HG03469 (cell line): ENCODE measurements around the gene SLC26A2.
A peak's percentile ranks its signal among the peaks of the same experiment; 100 is the strongest.

ENCODE experiments used
- ATAC-seq: cut with Tn5 transposase; IDR thresholded peaks from one replicate; pipeline ENCODE4 v1.9.1; 2021; ENCODE audit warnings: mild to moderate bottlenecking, moderate library complexity, moderate number of reproducible peaks; ENCODE audit not compliant: unreplicated experiment

SLC26A2 gene

DNA sequence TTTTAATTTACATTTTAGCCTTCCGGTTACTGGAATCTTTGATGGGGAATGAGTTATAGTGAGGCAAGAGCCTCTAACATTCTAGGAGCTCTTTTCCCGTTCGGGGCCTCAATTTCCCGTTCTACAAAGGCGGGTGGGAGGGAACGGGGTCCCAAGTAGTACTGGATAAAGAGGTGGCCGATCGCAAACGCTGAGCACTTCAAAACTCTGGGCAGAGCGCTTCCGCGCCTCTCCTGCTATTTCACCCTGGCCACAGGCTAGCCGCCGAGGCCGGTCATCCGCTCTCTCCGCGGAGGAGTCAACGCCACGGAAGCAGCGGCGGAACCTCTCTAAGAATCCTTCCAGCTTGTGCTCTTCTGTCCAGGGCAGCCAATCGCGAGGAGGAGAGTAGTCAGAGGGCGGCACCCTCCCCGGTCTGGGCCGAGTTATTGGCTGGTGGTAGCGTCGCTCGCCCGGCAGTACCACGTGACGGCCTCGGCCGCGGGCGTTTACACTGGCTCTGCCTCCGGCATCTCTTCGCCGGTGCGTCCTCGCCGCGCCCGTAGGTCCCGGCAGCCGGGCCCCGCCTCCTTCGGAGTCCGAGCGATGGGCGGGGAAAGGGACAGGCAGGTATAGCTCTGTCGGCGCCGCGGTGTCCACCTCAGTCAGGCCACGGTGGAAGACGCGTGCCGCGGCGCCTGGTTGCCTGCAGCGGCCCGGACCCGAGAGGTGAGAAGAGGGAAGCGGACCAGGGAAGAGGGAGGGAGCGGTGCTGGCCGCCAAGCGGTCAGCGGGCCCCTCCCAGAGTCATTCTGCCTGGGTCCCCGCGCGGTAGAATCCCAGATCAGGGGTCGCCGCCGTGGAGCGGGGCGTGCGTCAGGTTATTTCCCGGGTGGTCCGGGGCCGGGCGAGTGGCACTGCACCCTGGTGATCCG is at the start of gene SLC26A2:
Gene SLC26A2 (plus strand): TSS at position 487 of the 914 bp plus-strand sequence. CDS start 16,895 bp downstream, outside the sequence.
- peak; percentile 97 for ATAC-seq

DNA sequence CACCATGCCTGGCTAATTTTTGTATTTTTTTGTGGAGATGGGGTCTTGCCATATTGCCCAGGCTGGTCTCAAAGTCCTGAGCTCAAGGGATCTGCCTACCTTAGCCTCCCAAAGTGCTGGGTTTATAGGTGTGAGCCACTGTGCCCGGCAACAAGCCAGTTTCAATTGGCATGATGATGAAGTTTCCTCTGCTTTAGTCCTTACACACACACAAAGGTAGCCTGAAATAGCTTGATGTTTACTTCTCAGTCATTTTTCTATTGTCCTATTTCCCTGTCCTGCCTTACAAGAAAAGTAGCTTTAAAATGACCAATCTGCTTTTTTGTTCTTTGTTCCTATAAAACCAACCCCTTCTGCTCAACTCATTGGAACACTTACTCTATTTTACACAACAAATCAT is 49.5 kb upstream of the SLC26A2 start:
- no peak for ATAC-seq

GRCh38 chr5:149912226-149912871 is 48.2 kb upstream of the SLC26A2 start:
- ATAC-seq: no peak

DNA sequence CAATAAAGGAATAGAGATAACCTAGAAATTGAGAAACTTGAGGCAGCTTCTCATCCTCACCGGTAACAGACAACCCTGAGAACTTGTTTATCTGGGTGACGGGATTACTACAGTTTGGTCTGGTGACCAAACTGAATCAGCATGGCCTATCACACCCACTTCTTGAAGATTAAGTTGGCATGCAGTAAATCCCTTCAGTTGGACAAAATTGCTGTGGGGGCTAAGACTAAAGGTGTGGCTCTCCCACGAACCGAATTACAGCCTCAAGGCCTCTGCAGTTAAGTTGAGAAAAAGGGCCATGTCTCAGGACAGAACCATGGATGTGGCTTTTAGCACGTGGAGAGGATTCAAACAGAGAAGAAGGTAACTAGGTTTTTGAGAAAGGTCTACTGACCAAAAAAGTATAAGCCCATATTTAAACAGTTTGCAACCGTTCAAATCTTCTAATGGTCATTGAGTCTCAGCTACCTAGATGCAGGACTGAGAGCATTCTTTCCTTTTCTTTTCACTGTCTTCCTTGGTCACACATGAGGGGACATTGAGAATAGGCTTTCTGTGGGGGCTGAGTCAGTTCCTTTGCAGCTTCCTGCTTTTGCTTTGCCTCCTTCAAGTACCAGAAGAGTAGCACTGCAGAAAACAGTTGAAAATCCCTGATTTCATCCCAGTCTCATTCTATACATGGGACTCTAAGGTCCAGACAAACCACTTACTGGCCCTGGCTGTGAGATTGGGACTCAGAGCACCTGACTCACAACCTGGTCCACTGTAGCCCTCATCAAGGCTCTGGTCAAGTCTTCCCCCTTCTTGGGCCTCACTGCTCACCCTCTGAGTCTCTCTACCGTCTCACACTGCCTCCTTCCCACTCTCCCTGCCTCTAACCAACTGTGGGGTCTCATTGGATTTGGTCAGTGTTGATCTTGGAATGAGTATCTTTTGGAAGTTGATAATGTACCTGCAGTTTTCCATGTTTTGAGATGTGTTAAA is 46.8 kb upstream of the SLC26A2 start:
- ATAC-seq: no peak

DNA sequence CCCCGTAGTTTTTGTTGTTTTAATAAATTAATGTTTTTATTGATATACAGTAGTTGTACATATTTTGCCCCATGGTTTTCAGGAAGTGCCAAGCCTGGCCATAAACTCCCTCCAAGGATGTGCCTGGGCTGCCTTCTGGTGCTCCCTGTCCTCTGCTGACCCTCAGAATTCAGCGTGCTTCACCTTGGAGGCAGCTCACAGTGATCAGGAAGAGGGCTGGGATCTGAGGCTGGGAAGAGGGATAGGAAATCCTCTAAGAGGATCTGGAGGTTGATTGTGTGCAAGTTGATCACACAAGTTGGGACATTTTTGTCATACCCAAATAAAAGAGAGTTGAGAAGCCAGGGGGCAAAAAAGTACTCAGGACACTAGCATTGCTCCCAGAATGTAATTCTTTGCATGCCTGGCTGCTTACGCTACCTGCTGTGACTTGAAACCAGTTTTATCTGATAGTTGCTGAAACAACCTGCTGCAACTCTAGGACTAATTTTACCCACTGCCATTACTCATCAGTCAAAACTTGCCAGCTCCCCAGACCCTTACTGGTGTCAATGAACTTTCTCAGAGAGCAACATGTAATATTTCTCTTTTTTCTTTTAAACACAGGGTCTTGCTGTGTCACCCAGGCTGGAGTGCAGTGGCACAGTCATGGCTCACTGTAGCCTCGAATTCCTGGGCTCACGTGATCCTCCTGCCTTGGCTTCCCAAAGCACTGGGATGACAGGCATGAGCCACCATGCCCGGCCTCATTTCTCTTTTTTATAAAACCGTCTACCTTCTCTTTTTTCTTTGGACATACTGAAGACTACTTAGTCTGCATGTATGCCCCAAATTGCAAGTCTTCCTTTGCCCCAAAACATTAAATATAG is 44.9 kb upstream of the SLC26A2 start:
- ATAC-seq: no peak

GRCh38 chr5:149916334-149917072 is 44.1 kb upstream of the SLC26A2 start:
- no peak for ATAC-seq

GRCh38 chr5:149917073-149917676 is 43.4 kb upstream of the SLC26A2 start:
- no peak for ATAC-seq

DNA sequence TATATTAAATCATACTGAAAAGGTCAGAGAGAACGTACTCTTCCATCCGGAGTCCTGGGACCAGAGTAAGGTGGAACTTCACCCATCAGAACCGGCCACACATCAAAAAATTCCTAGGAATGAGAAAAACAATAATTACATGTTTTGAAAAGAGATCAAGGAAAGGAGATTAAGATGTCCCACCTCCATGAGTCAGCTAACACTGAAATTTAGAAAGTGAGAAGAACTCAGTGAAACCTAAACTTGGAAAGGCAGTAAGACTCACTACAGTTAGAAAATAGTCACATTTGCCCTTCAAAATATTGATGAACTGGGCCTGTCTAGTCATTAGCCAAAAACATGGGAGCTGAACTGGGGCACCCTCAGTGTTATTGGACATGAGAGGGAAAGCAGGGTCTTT is 39.0 kb upstream of the SLC26A2 start:
- no peak for ATAC-seq

DNA sequence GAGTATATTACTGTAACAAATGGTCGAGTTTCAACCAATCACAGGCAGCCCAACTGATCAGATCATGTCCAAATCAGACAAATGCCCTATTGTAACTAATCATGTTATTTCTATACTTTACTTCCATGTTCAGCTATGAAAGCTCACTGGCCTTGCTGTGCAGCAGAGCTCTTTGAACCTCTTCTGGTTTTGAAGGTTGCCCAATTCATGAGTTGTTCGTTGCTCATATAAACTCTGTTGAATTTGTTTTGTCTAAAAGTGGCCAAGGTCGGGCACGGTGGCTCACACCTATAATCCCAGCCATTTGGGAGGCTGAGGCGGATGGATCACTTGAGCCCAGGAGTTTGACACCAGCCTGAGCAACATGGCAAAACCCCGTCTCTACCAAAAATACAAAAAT is 37.6 kb upstream of the SLC26A2 start:
- ATAC-seq: no peak

DNA sequence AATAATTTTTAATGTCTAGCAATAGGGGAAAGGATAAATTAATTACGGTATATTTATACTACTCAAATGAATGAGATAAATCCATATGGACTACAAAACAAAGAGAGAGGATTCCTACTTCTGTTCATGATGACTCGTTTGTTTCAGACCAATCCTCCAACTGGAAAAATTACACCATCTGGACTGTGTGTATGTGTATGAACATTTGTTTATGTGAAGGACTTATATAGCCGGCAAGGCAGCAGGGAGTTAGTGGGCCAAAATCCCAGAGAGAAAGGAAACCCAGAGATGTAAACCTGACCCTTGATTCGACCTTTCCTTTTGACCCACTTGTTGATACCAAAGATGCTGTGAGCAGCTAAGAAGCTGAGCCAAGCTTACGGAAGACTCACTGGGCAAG is 36.1 kb upstream of the SLC26A2 start:
- no peak for ATAC-seq

DNA sequence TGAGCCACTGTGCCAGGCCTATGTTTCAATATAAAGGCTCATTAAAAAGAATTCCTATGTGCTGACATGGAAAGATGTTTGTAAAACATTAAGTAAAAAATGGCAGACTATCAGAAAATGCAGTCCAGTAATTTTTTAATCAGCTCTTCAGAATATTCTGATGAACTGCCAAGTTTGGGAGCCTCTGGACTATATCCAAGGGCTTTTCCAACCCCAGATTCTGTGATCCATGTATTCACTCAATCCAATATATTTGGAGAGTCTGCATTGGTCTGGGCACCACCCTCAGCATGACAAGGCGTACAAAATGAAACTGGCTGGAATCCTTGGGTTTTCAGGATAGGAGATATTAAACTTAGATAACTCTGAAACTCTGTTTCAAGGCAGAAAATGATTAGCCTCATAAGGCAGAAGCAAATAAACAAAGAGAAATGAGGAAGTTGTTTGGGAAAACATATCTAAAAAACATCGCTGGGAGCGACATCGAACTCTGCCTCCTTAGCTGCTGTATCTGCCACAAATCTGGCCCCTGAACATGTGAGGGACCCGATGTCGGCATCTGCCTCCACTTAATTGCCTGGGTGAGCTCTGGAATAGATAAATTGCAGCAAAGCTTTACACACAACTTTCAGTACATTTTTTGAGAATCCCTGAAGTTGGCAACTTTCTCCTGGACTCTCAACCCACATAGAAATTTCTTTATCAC is 30.4 kb upstream of the SLC26A2 start:
- no peak for ATAC-seq

DNA sequence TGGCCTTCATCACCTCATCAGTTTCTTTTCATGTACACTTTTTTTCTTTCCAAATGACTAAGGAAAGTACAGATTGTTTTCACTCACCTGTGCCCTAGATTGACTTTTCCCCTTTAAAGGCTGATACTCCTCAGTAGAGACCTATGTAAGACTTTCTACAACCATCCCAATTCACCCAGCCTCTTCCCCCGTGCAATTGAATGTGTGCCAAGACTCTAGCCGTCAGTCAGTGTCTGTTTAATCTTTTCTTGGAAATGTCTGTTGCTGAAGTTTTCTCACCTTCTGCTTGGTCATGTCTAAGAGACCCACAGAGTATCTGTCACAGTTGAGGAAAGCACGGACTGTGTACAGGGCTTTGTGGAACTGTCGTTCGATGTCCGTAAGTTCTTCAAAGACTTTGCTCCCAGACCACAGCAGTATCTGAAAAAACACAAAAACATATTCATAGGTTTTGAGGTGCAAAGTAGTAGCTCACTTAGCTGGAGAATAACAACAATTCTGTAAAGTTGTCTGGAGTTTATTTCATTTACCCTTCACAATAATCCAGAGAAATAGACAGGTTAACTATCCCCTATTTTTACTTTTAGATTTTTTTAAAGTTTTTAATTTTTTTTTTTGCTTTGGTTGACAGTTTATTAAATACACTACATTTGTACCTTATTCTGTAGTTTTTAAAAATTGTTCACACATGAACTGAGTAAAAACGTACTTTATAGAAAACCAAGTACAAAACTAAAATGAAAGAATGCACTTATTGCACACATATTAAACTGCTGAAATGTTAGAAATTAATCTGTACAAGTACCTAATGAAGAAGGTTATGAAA is 29.6 kb upstream of the SLC26A2 start:
- ATAC-seq: no peak

GRCh38 chr5:149931992-149932436 is 28.5 kb upstream of the SLC26A2 start:
- ATAC-seq: no peak

DNA sequence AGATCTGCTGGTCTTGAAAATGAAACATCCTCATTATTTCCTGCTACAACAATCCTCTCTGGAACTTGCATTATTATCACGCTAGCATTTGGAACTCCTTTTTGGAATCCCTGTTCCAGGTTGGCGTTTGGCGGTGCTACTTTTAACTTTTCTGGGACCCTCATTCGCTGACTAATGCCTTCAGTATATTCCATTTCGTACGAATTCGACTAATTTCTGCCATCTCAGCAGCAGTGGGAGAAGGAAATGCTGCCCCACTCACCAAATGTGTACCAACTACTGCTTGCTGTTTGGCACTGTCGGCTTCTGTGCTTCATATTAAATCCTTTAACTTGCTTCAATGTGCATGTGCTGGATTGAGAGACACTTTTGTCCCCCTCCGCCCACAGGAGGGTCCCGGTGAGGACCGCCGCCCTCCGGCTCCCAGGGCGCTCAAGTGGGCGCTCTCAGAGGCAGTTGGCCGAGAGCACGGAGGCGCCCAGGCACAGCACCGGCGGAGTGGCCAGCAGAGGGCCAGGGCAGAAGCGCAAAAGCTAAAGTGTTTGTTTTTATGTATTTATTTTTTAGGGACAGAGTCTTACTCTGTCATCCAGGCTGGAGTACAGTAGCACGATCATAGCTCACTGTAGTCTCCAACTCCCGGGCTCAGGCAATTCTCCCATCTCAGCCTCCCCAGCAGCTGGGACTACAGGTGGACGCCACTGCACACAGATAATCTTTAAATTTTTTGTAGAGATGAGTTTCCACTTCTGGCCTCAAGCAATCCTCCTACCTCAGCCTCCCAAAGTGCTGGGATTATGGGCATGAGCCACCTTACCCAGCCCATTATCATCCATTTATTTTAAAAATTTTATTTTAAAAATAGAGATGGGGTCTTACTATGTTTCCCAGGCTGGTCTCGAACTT is 27.9 kb upstream of the SLC26A2 start:
- no peak for ATAC-seq

DNA sequence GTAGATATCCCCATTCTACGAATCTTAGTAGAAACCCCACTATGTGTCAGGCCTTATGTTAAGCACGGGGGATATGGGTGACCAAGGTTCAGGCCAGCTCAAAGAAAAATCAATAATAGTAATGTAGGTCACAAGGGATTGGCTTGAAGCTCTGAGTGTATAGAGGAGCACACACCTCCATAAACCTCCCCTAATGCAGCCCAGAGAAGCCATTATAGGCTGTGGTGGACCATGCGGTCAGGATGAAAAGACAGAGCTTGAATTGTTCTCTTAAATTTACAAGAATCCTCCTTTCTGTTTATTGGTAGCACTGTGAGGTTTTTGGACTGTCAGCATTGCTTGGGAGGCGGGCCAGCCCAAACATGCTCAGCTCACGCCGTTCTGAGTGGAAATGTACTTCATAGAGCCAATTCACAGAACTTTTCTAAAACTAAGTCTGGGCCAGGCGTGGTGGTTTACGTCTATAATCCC is 25.1 kb upstream of the SLC26A2 start:
- ATAC-seq: no peak

DNA sequence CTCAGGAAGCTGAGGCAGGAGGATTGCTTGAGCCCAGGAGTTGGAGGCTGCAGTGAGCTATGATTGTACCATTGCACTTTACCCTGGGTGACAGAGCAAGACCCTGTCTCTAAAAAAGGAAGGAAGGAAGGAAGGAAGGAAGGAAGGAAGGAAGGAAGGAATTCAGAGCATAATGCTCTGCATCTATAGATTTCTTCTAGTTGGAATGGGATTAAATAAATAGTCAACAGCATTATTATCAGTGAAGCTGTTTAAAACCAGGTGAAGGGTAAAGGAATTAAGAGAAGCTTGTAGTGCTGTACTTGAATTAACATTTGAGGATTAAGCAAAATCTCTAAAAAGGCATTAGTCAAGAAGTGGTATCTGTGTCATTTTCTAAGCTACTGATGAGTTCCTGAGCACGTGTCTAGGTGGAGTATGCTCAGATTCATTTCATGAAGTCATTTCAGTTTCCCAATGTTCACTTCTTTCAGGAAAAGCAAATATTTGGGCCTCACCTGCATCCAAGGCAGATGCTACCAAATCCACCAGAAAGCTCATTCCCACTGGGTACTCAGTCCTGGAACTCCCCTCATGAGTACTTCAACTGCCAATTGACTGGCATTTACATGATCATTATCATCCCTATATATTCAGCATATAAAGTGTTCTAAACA is 24.4 kb upstream of the SLC26A2 start:
- ATAC-seq: no peak
